K562 (cell line): ENCODE results near the gene MED13L. TPM values are rescaled to one million over a fixed set of nuclear protein-coding genes. Genes with fewer than 3 reads are reported as not detected.

Experiments used
- ATAC-seq: fragments of 200-7000 bp; cut with Tn5 transposase; 3 replicates; pipeline ENCODE4 v1.9.1; 2020; ENCODE audit warnings: moderate library complexity
- BruUV-seq: library from RNA; stranded (reverse); fragments of 400-500 nt; replicated peaks from 2 replicates; lab custom pipeline; 2021; lab: Mats Ljungman, UMichigan
- CTCF ChIA-PET: fragments of 300-600 bp; formaldehyde crosslinking; extraction: SDS; loops from one replicate; lab custom pipeline; 2021; ENCODE audit warnings: low intra/inter-chr PET ratio; lab: Yijun Ruan, JAX
- POLR2A ChIA-PET: fragments of 300-600, 350-650 bp; sonication (Branson Sonifier 250); formaldehyde crosslinking; extraction: SDS; loops from one replicate; lab custom pipeline; 2021; ENCODE audit warnings: antibody characterized with exemption, inconsistent platforms; lab: Yijun Ruan, JAX
- DNase-seq, 4 experiments: peaks; one replicate each; pipeline versions ENCODE4 v3.0.0 to v3.0.0-alpha.2; 2011 to 2018; ENCODE audit warnings: low spot score in 3 of 4, mixed read lengths in 3 of 4; ENCODE audit errors: extremely low read depth in 1 of 4
- FAIRE-seq: peaks from 2 replicates; lab custom pipeline; 2011; peaks lifted over from hg19 to GRCh38; lab: Jason Lieb, UNC
- H2AFZ ChIP-seq: 2 replicates; pipeline ENCODE4 v1.6.0; 2011; ENCODE audit warnings: low read depth, low read length, control low read depth, inconsistent platforms
- H3K27ac ChIP-seq: fragments of 200-600 bp; 3 replicates; pipeline ENCODE4 v1.8.0; 2011; ENCODE audit warnings: low read depth, mild to moderate bottlenecking, control low read depth, inconsistent platforms, low read length, moderate library complexity, mixed read lengths; ENCODE audit errors: extremely low read depth
- H3K27me3 ChIP-seq, 2 experiments: fragments of 300-600 bp in 1 of 2; 2 replicates in 1 of 2; 3 replicates in 1 of 2; pipeline versions ENCODE4 v1.6.0 to v1.8.0; 2011; ENCODE audit warnings: inconsistent platforms in 2 of 2, low read length in 2 of 2, mild to moderate bottlenecking in 1 of 2, mixed read lengths in 1 of 2, moderate library complexity in 1 of 2; ENCODE audit not compliant: control insufficient read depth in 2 of 2, insufficient read depth in 2 of 2
- H3K36me3 ChIP-seq: fragments of 300-600 bp; 3 replicates; pipeline ENCODE4 v1.8.0; 2011; ENCODE audit warnings: mild to moderate bottlenecking, low read length, inconsistent platforms; ENCODE audit not compliant: control insufficient read depth, insufficient read depth
- H3K4me1 ChIP-seq, 2 experiments: fragments of 200-600 bp in 1 of 2; replicated peaks in 1 of 2; 2 replicates in 1 of 2; 3 replicates in 1 of 2; pipeline versions ENCODE4 v1.5.1 to v1.8.0; 2011; ENCODE audit warnings: inconsistent platforms in 2 of 2, low read length in 2 of 2, mild to moderate bottlenecking in 1 of 2, mixed read lengths in 1 of 2, moderate library complexity in 1 of 2; ENCODE audit not compliant: control insufficient read depth in 2 of 2, insufficient read depth in 2 of 2
- H3K4me2 ChIP-seq: 2 replicates; pipeline ENCODE4 v1.6.1; 2011; ENCODE audit warnings: low read length, control low read depth, inconsistent platforms, mixed read lengths; ENCODE audit not compliant: insufficient read depth
- H3K4me3 ChIP-seq: fragments of 200-600 bp; sonication (generic), shearing (Covaris generic); 2 replicates; pipeline ENCODE4 v1.5.1; 2016; ENCODE audit warnings: control low read depth, inconsistent platforms
- H3K79me2 ChIP-seq: fragments of 200-600 bp; 3 replicates; pipeline ENCODE4 v1.8.0; 2011; ENCODE audit warnings: low read length, inconsistent platforms; ENCODE audit not compliant: control insufficient read depth, insufficient read depth
- H3K9ac ChIP-seq, 2 experiments: 2 replicates each; pipeline versions ENCODE4 v1.6.0 to v1.6.1; 2011; ENCODE audit warnings: low read depth in 2 of 2, low read length in 2 of 2, control low read depth in 1 of 2, inconsistent platforms in 1 of 2, mild to moderate bottlenecking in 1 of 2, mixed read lengths in 1 of 2; ENCODE audit not compliant: insufficient read depth in 1 of 2
- H3K9me1 ChIP-seq: one replicate; pipeline ENCODE4 v1.6.0; 2011; ENCODE audit warnings: inconsistent platforms, mild to moderate bottlenecking, low read length, moderate library complexity; ENCODE audit not compliant: control insufficient read depth, insufficient read depth
- H3K9me3 ChIP-seq: replicated peaks from 2 replicates; pipeline ENCODE4 v1.5.1; 2011; ENCODE audit warnings: low read depth, low read length, inconsistent platforms; ENCODE audit not compliant: control insufficient read depth, insufficient read depth
- H4K20me1 ChIP-seq: replicated peaks from 2 replicates; pipeline ENCODE4 v1.6.1; 2011; ENCODE audit warnings: low read length, inconsistent platforms, mixed read lengths; ENCODE audit not compliant: control insufficient read depth, insufficient read depth
- EGR1 ChIP-seq: fragments of 450-650 bp; conservative IDR thresholded peaks from 2 replicates; pipeline ENCODE4 v1.6.1; 2017; ENCODE audit warnings: mild to moderate bottlenecking
- HDAC1 ChIP-seq, 2 experiments: fragments of 450-650 bp; IDR thresholded peaks; 2 replicates each; pipeline ENCODE4 v1.6.1; 2016 to 2017; ENCODE audit warnings: inconsistent platforms in 1 of 2, mild to moderate bottlenecking in 1 of 2, moderate library complexity in 1 of 2
- PHF20 ChIP-seq: fragments of 450-650 bp; IDR thresholded peaks from 2 replicates; pipeline ENCODE4 v1.6.1; 2018; ENCODE audit not compliant: partially characterized antibody
- TBL1XR1 ChIP-seq, 2 experiments: IDR thresholded peaks; 2 replicates each; pipeline ENCODE4 v1.6.1; 2012; ENCODE audit warnings: improper control_type of control experiment in 2 of 2, low read length in 2 of 2, mild to moderate bottlenecking in 1 of 2
- ZNF584 ChIP-seq: fragments of 200-800 bp; sonication (Bioruptor generic); IDR thresholded peaks from 2 replicates; pipeline ENCODE4 v1.6.1; 2016; ENCODE audit warnings: low read depth, mild to moderate bottlenecking, missing genetic modification characterization, missing compliant biosample characterization
- WGBS: fragments of 100-300 bp; shearing (Covaris generic); methylation state at CpG from one replicate; pipeline ENCODE4 v1.1.6; 2016; ENCODE audit warnings: low coverage, mixed read lengths; ENCODE audit not compliant: insufficient coverage; ENCODE audit errors: missing lambda C conversion rate; 5-methylcytosine and 5-hydroxymethylcytosine counted together
- in situ Hi-C: fragments of 300-500 bp; cut with MboI; formaldehyde crosslinking; loops from 4 replicates; pipeline ENCODE4 v1.15.0; 2018; ENCODE audit warnings: inconsistent platforms, mixed read lengths
- intact Hi-C: fragments of 100-400 bp; cut with micrococcal nuclease; formaldehyde crosslinking; loops from 2 replicates; pipeline ENCODE4 v1.14.2; 2022
- polyA plus RNA-seq, 8 experiments: library from polyadenylated mRNA; depleted of rRNA in 4 of 8; stranded (reverse) in 5 of 8; unstranded in 3 of 8; fragments of >200 nt; fragmentation: Nextera tagmentation in 2 of 8; fragmentation: Illumina TruSeq in 1 of 8; extraction: Ambion mirVana in 2 of 8; extraction: Trizol in 1 of 8; gene quantifications; 2 replicates each; pipeline versions ENCODE4 v1.2.1 to v1.2.3, GENCODE V29; 2011 to 2014; ENCODE audit warnings: inconsistent platforms in 1 of 8, missing spikeins in 1 of 8
- total RNA-seq, 7 experiments: library from RNA; depleted of rRNA in 6 of 7; stranded (reverse); fragments of >200 nt in 6 of 7; fragmentation: Illumina TruSeq in 2 of 7; extraction: Trizol in 2 of 7; gene quantifications; 2 replicates each; pipeline versions ENCODE4 v1.2.1 to v1.2.3, GENCODE V29; 2011 to 2021; ENCODE audit warnings: low replicate concordance in 1 of 7

The MED13L gene
- total and polyA plus RNA-seq, 9 of the 15 experiments (the other 6 are each of a cell fraction or from before 2014, with no cell fraction given) = 13.4 to 90.3 (median 36.9) TPM

DNA sequence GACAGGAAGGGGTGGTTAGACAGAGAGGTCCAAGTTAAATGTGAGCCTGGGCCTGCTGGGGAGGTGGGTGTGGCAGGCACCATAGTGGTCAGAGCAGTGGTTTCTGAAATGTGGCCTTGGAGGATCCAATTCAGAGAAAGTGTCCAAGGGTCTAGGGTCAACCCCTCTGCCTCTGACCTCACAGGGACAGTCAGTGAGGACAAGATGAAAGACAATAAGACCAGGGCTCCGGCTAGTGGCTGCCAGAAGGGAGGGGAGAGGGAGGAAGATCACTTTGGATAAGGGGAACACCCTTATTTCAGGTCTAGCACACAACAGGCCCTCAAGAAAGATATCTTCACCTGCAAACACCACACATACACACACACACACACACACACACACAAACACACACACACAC is 335.1 kb downstream of the MED13L start:
- no peak for ATAC-seq
- no peak for FAIRE-seq
- whole genome bisulfite sequencing = no CpG with 5 or more reads among the region's 1 CpG
- H3K4me3 ChIP-seq = no peak overlapping the region
- ChIA-PET CTCF (no interaction called here), POLR2A (no interaction called here)
- no peak overlapping the region for H3K9ac ChIP-seq
- no peak for DNase-seq
- TF ChIP-seq PHF20 (no peak), HDAC1 (IDR thresholded peaks at IDR 0.05) (no peak), ZNF584 (CRISPR knock-in tag) (no peak)
- TF ChIP-seq, all 486 proteins: peak for 0
- H4K20me1 ChIP-seq = no peaks in the 10 kb centered on the region
- no TSS peak for BruUV-seq
- H3K4me2 ChIP-seq = no peak overlapping the region
- no peak overlapping the region for H3K27ac ChIP-seq
- H3K4me1 ChIP-seq = no peaks in the 10 kb centered on the region
- no peaks in the 10 kb centered on the region for H3K79me2 ChIP-seq
- no peaks in the 10 kb centered on the region for H3K9me1 ChIP-seq
- H3K9me3 ChIP-seq = no peaks in the 10 kb centered on the region
- H2AFZ ChIP-seq = no peak overlapping the region
- intact Hi-C loops (loop anchor here (10.0 kb wide), 1 partner anchor 1278 kb away; no protein-coding TSS in a partner anchor), in situ Hi-C loops (loop anchor here (25.0 kb wide), 1 partner anchor 1955 kb away; no protein-coding TSS in a partner anchor)
- H3K36me3 ChIP-seq = no peaks in the 10 kb centered on the region
- no peaks in the 10 kb centered on the region; a peak in 1 of 5 replicates for H3K27me3 ChIP-seq

DNA sequence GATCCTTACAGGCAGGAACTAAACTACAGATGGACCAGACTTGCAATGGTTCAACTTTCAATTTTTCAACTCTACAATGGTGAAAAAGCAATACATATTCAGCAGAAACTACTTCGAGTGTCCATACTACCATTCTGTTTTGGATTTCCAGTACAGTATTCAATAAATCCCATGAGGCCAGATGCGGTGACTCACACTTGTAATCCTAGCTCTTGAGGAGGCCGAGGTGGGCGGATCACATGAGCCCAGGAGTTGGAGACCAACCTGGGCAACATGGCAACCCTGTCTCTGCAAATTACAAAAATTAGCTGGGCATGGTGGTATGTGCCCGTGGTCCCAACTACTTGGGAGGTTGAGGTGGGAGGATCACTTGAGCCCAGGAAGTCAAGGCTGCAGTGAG is 336.1 kb downstream of the MED13L start:
- WGBS = 4% methylated on average over 5 of the region's 5 CpGs

More for the DNA sequence above, 336.1 kb downstream of the MED13L start:
- Histone ChIP-seq H3K27me3 (no peaks in the 10 kb centered on the region; a peak in 1 of 5 replicates), H3K9me1 (no peaks in the 10 kb centered on the region), H3K4me2 (no peak overlapping the region), H4K20me1 (no peaks in the 10 kb centered on the region), H3K79me2 (no peaks in the 10 kb centered on the region), H3K27ac (no peak overlapping the region), H3K4me1 (no peaks in the 10 kb centered on the region), H2AFZ (no peak overlapping the region), H3K9ac (no peak overlapping the region), H3K4me3 (no peak overlapping the region), H3K36me3 (no peaks in the 10 kb centered on the region), H3K9me3 (no peaks in the 10 kb centered on the region)
- ATAC-seq = no peak
- BruUV-seq = no TSS peak
- no peak for FAIRE-seq
- intact Hi-C loops = loop anchor here (10.0 kb wide), 1 partner anchor 1277 kb away; no protein-coding TSS in a partner anchor
- CTCF ChIA-PET = no interaction called here
- in situ Hi-C loops = loop anchor here (25.0 kb wide), 1 partner anchor 1954 kb away; no protein-coding TSS in a partner anchor
- TF ChIP-seq EGR1 = 0 out of 2 replicates have a peak, but pooled peaks have one; percentile 23
- no peak for TF ChIP-seq TBL1XR1 (IDR thresholded peaks at IDR 0.05; ENCODE audit: low read length in 2 of 2)
- POLR2A ChIA-PET = no interaction called here
- no peak for DNase-seq
